Glutamatergic neuron (in vitro differentiated cells): Measurements from ENCODE around the gene NISCH. TPM values are rescaled to one million over a fixed set of nuclear protein-coding genes. Genes with fewer than 3 reads are reported as not detected.

ENCODE experiments used
- DNase-seq: peaks from one replicate; pipeline ENCODE4 v3.0.0; 2022
- H3K27ac Mint-ChIP-seq: one replicate; pipeline ENCODE4 v1.8.0; 2020; ENCODE audit warnings: mild to moderate bottlenecking, mixed read lengths, inconsistent platforms; ENCODE audit not compliant: unreplicated experiment
- H3K27me3 Mint-ChIP-seq: one replicate; pipeline ENCODE4 v1.8.0; 2020; ENCODE audit warnings: mild to moderate bottlenecking, moderate library complexity, mixed read lengths, inconsistent platforms; ENCODE audit not compliant: unreplicated experiment
- H3K36me3 Mint-ChIP-seq: one replicate; pipeline ENCODE4 v1.8.0; 2020; ENCODE audit warnings: mild to moderate bottlenecking, mixed read lengths, inconsistent platforms; ENCODE audit not compliant: unreplicated experiment
- H3K4me1 Mint-ChIP-seq: one replicate; pipeline ENCODE4 v1.8.0; 2020; ENCODE audit warnings: mild to moderate bottlenecking, low read depth, mixed read lengths, inconsistent platforms; ENCODE audit not compliant: unreplicated experiment
- H3K4me3 Mint-ChIP-seq: one replicate; pipeline ENCODE4 v1.8.0; 2020; ENCODE audit warnings: mild to moderate bottlenecking, mixed read lengths, inconsistent platforms; ENCODE audit not compliant: unreplicated experiment
- H3K9me3 Mint-ChIP-seq: one replicate; pipeline ENCODE4 v1.8.0; 2020; ENCODE audit warnings: mild to moderate bottlenecking, moderate library complexity, mixed read lengths, inconsistent platforms; ENCODE audit not compliant: unreplicated experiment
- CTCF ChIP-seq: fragments of 200-600 bp; sonication (generic); IDR thresholded peaks from one replicate; pipeline ENCODE4 v1.5.0; 2021; ENCODE audit not compliant: partially characterized antibody, unreplicated experiment
- total RNA-seq: library from RNA; stranded (reverse); fragmentation: NEBNext Ultra II Directional; extraction: Animal tissue kit (Norgen Biotek cat#: 25700); gene quantifications from one replicate; pipeline ENCODE4 v1.2.1, GENCODE V29; 2021; ENCODE audit not compliant: unreplicated experiment

The NISCH gene
- total RNA-seq, 1 donor from 2014 or later: 280 TPM

GRCh38 chr3:52481819-52482521, 26.6 kb downstream of the NISCH start:
- H3K4me1 Mint-ChIP-seq: peaks cover 42% of the 10 kb centered on the region
- peak; percentile 77 for DNase-seq
- H3K36me3 Mint-ChIP-seq: peaks cover 13% of the 10 kb centered on the region
- peak overlapping the region; percentile 97 for H3K27ac Mint-ChIP-seq
- TF ChIP-seq CTCF: peak; percentile 83
- peaks cover 17% of the 10 kb centered on the region for H3K27me3 Mint-ChIP-seq
- H3K4me3 Mint-ChIP-seq: peak overlapping the region; percentile 74
- peaks cover 25% of the 10 kb centered on the region for H3K9me3 Mint-ChIP-seq

- Mint-ChIP-seq H3K4me3 (peak overlapping the region; percentile 25), H3K4me1 (peaks cover 41% of the 10 kb centered on the region), H3K36me3 (peaks cover 11% of the 10 kb centered on the region), H3K9me3 (peaks cover 29% of the 10 kb centered on the region), H3K27ac (peak overlapping the region; percentile 64), H3K27me3 (peaks cover 17% of the 10 kb centered on the region)
- DNase-seq: no peak
- TF ChIP-seq CTCF: no peak
Measured at GRCh38 chr3:52483081-52483480, 27.7 kb downstream of the NISCH start.

- Mint-ChIP-seq H3K4me1 (peaks cover 38% of the 10 kb centered on the region), H3K36me3 (peaks cover 6% of the 10 kb centered on the region), H3K27ac (peak overlapping the region; percentile 52), H3K9me3 (peaks cover 26% of the 10 kb centered on the region), H3K27me3 (peaks cover 14% of the 10 kb centered on the region), H3K4me3 (peak overlapping the region; percentile 42)
- DNase-seq: no peak
- TF ChIP-seq CTCF: no peak
Measured at GRCh38 chr3:52483577-52484381, 28.4 kb downstream of the NISCH start.

GRCh38 chr3:52484680-52485461, 29.5 kb downstream of the NISCH start:
- Mint-ChIP-seq H3K27me3 (peaks cover 14% of the 10 kb centered on the region), H3K27ac (no peak overlapping the region), H3K4me1 (peaks cover 38% of the 10 kb centered on the region), H3K9me3 (peaks cover 26% of the 10 kb centered on the region), H3K36me3 (no peaks in the 10 kb centered on the region), H3K4me3 (no peak overlapping the region)
- DNase-seq: no peak
- no peak for TF ChIP-seq CTCF
